Breast epithelium (tissue), 4 donors: ENCODE measurements around the gene LTBP4. TPM values are rescaled to one million over a fixed set of nuclear protein-coding genes. Genes with fewer than 3 reads are reported as not detected.

ENCODE experiments used
- DNase-seq, 2 donors: peaks; one replicate each; pipeline ENCODE4 v3.0.0-alpha.2; 2019; ENCODE audit warnings: low spot score in 2 of 2
- H3K27ac ChIP-seq, 2 donors: fragments of 200-600 bp; sonication (generic) in 1 of 2; one replicate each; pipeline ENCODE4 v1.5.1; 2016 to 2019; ENCODE audit warnings: mild to moderate bottlenecking in 1 of 2
- H3K27me3 ChIP-seq, 2 donors: fragments of 200-600 bp; sonication (generic) in 1 of 2; one replicate each; pipeline versions ENCODE4 v1.5.1 to v1.6.0; 2017 to 2019; ENCODE audit warnings: control low read depth in 1 of 2, mild to moderate bottlenecking in 1 of 2
- H3K36me3 ChIP-seq: fragments of 200-600 bp; one replicate; pipeline ENCODE4 v1.5.1; 2019
- H3K4me1 ChIP-seq, 2 donors: fragments of 200-600 bp; sonication (generic); one replicate each; pipeline ENCODE4 v1.5.1; 2016 to 2019; ENCODE audit warnings: control low read depth in 1 of 2
- H3K4me3 ChIP-seq, 3 donors: fragments of 200-600 bp; sonication (generic); 1 replicate in 2 of 3; 2 replicates in 1 of 3; pipeline ENCODE4 v1.5.1; 2016 to 2019; ENCODE audit warnings: mild to moderate bottlenecking in 3 of 3, moderate library complexity in 2 of 3
- H3K9me3 ChIP-seq, 2 donors: fragments of 200-600 bp; sonication (generic) in 1 of 2; one replicate each; pipeline ENCODE4 v1.5.1; 2016 to 2019; ENCODE audit warnings: control low read depth in 1 of 2
- POLR2A ChIP-seq: fragments of 450-650 bp; IDR thresholded peaks from one replicate; pipeline ENCODE4 v1.6.1; 2016; ENCODE audit warnings: antibody characterized with exemption, mild to moderate bottlenecking, moderate library complexity
- POLR2AphosphoS5 ChIP-seq, 3 donors: sonication (generic); formaldehyde crosslinking; IDR thresholded peaks; one replicate each; pipeline ENCODE4 v1.6.1; 2017; ENCODE audit warnings: antibody characterized with exemption in 3 of 3
- intact Hi-C: fragments of 100-400 bp; cut with DNase I; formaldehyde crosslinking; loops from one replicate; pipeline ENCODE4 v1.15.1; 2023; ENCODE audit warnings: low total_unique reads
- total RNA-seq, 3 donors: library from RNA; depleted of rRNA; stranded (reverse); fragments of >200 nt; gene quantifications; one replicate each; pipeline ENCODE4 v1.1.0, GENCODE V29; 2016
- TF ChIP-seq, protein P1 (sequence below), 3 donors: fragments of 450-650 bp; IDR thresholded peaks; one replicate each; pipeline ENCODE4 v1.5.1; 2016 to 2017; ENCODE audit warnings: antibody characterized with exemption in 3 of 3, mild to moderate bottlenecking in 3 of 3, moderate library complexity in 3 of 3

LTBP4 gene
- total RNA-seq, 3 donors from 2014 or later, result 52.7 to 130 (median 89.1) TPM

GRCh38 chr19:40671404-40671803 is 70.2 kb downstream of the LTBP4 start:
- H3K27ac ChIP-seq, result peak overlapping the region; percentile 56 to 61
- intact Hi-C loops, result no loop called here
- H3K4me3 ChIP-seq, result no peak overlapping the region
- H3K27me3 ChIP-seq, result no peaks in the 10 kb centered on the region
- no peaks in the 10 kb centered on the region for H3K4me1 ChIP-seq
- TF ChIP-seq POLR2A (no peak), POLR2AphosphoS5 (IDR thresholded peaks at IDR 0.05) (no peak)
- TF ChIP-seq, protein P1, sequence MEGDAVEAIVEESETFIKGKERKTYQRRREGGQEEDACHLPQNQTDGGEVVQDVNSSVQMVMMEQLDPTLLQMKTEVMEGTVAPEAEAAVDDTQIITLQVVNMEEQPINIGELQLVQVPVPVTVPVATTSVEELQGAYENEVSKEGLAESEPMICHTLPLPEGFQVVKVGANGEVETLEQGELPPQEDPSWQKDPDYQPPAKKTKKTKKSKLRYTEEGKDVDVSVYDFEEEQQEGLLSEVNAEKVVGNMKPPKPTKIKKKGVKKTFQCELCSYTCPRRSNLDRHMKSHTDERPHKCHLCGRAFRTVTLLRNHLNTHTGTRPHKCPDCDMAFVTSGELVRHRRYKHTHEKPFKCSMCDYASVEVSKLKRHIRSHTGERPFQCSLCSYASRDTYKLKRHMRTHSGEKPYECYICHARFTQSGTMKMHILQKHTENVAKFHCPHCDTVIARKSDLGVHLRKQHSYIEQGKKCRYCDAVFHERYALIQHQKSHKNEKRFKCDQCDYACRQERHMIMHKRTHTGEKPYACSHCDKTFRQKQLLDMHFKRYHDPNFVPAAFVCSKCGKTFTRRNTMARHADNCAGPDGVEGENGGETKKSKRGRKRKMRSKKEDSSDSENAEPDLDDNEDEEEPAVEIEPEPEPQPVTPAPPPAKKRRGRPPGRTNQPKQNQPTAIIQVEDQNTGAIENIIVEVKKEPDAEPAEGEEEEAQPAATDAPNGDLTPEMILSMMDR (IDR thresholded peaks at IDR 0.05), result no peak
- no peaks in the 10 kb centered on the region for H3K9me3 ChIP-seq
- no peaks in the 10 kb centered on the region for H3K36me3 ChIP-seq
- DNase-seq, result peak in 1 of 2 donors; percentile 81

DNA sequence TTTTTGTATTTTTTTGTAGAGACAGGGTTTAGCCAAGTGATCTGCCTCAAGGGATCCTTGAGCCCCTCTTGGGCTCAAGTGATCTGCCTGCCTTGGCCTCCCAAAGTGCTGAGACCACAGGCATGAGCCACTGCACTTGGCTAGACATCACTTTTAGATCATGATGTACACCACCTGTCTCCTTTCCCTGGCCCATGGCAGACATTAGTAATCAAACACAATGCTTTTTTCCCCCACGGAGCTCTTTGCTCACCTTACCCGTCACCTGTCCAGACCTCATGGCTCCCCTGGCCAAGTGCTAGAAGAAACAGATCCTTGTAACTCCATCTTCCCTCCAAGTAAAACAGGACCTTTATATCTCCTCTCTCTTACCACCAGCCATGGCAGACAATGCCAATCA is 70.9 kb downstream of the LTBP4 start:
- intact Hi-C loops, result no loop called here
- no peaks in the 10 kb centered on the region for H3K4me1 ChIP-seq
- no peaks in the 10 kb centered on the region for H3K27me3 ChIP-seq
- no peak overlapping the region for H3K4me3 ChIP-seq
- DNase-seq, result no peak
- no peaks in the 10 kb centered on the region for H3K9me3 ChIP-seq
- peaks cover 2% of the 10 kb centered on the region for H3K36me3 ChIP-seq
- TF ChIP-seq POLR2A (no peak), POLR2AphosphoS5 (IDR thresholded peaks at IDR 0.05) (no peak)
- TF ChIP-seq, protein P1 (IDR thresholded peaks at IDR 0.05), result no peak
- H3K27ac ChIP-seq, result peak overlapping the region; percentile 56 to 61

DNA sequence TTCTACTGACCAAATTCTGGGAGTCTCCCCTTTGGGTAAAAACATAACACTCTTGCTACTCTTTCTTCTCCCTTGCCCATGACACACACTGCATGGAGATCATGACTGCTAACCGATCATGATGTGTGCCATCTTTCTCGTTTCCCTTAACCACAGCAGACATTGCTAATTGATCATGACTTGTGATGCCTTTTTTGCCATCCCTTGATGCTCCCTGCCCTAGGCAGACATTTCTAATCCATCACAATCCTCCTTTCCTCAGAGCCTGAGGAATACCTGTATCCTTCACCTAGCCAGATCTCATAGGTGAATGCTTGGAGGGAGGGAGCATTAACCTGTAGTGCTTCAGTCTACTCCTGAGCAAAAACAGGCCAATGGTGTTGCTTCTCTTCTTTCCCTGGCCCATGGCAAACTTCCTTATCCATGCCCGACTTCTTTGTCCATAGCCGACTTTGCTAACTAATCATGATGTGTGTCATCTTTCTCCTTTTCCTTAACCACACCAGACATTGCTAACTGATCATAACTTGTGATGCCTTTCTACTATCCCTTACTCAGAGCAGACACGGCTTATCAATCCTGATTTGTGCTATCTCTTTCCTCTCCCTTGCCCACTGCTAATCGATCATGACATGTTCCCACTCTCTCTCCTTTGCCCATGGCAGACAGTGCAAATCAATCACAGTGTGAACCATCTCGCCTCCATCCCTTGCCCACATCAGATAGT is 71.6 kb downstream of the LTBP4 start:
- no peaks in the 10 kb centered on the region for H3K27me3 ChIP-seq
- DNase-seq, result no peak
- TF ChIP-seq POLR2AphosphoS5 (IDR thresholded peaks at IDR 0.05), result no peak
- TF ChIP-seq, protein P1 (IDR thresholded peaks at IDR 0.05), result no peak
- no peak for TF ChIP-seq POLR2A
- H3K4me3 ChIP-seq, result no peak overlapping the region
- no peaks in the 10 kb centered on the region for H3K9me3 ChIP-seq
- H3K27ac ChIP-seq, result no peak overlapping the region
- H3K36me3 ChIP-seq, result peaks cover 5% of the 10 kb centered on the region
- intact Hi-C loops, result no loop called here
- no peaks in the 10 kb centered on the region for H3K4me1 ChIP-seq

GRCh38 chr19:40673397-40673796 is 72.2 kb downstream of the LTBP4 start:
- DNase-seq, result no peak
- Histone ChIP-seq H3K27ac (no peak overlapping the region), H3K9me3 (no peaks in the 10 kb centered on the region), H3K4me3 (no peak overlapping the region), H3K36me3 (peaks cover 5% of the 10 kb centered on the region), H3K4me1 (no peaks in the 10 kb centered on the region), H3K27me3 (no peaks in the 10 kb centered on the region)
- intact Hi-C loops, result no loop called here
- TF ChIP-seq, protein P1 (IDR thresholded peaks at IDR 0.05), result no peak
- no peak for TF ChIP-seq POLR2A
- TF ChIP-seq POLR2AphosphoS5 (IDR thresholded peaks at IDR 0.05), result no peak

- Histone ChIP-seq H3K9me3 (no peaks in the 10 kb centered on the region), H3K4me3 (no peak overlapping the region), H3K27ac (peak overlapping the region in 1 of 2 donors; percentile 5), H3K36me3 (peaks cover 5% of the 10 kb centered on the region), H3K27me3 (no peaks in the 10 kb centered on the region), H3K4me1 (no peaks in the 10 kb centered on the region)
- TF ChIP-seq, protein P1 (IDR thresholded peaks at IDR 0.05), result no peak
- TF ChIP-seq POLR2AphosphoS5 (IDR thresholded peaks at IDR 0.05), result no peak
- no peak for TF ChIP-seq POLR2A
- intact Hi-C loops, result no loop called here
- no peak for DNase-seq
Observed at GRCh38 chr19:40674291-40674690, 73.1 kb downstream of the LTBP4 start.
